Ovary (tissue), 9 donors: ENCODE data around the gene PTPRN. TPM values are rescaled to one million over a fixed set of nuclear protein-coding genes. Genes with fewer than 3 reads are reported as not detected.

Experiments
- DNase-seq, 5 donors: peaks; one replicate each; pipeline ENCODE4 v3.0.0-alpha.2; 2019 to 2020
- H3K27ac ChIP-seq, 2 donors: fragments of 200-600 bp; one replicate each; pipeline versions ENCODE4 v1.5.1 to v1.8.0; 2019 to 2022
- H3K27me3 ChIP-seq: fragments of 200-600 bp; one replicate; pipeline ENCODE4 v1.8.0; 2022
- H3K36me3 ChIP-seq: fragments of 200-600 bp; sonication (generic); one replicate; pipeline ENCODE4 v1.5.1; 2019
- H3K4me1 ChIP-seq: one replicate; pipeline ENCODE4 v1.8.1; 2013; ENCODE audit warnings: mild to moderate bottlenecking, moderate library complexity; ENCODE audit not compliant: insufficient read depth
- H3K4me3 ChIP-seq: fragments of 200-600 bp; sonication (generic); one replicate; pipeline ENCODE4 v1.5.1; 2017
- H3K9me3 ChIP-seq, 2 donors: fragments of 200-600 bp in 1 of 2; sonication (generic) in 1 of 2; one replicate each; pipeline versions ENCODE4 v1.5.1 to v1.8.1; 2013 to 2019; ENCODE audit warnings: mild to moderate bottlenecking in 1 of 2, moderate library complexity in 1 of 2
- CTCF ChIP-seq, 3 donors: fragments of 450-650 bp in 2 of 3; fragments of 200-600 bp in 1 of 3; IDR thresholded peaks; one replicate each; pipeline versions ENCODE4 v1.5.1 to v1.8.0; 2016 to 2022; ENCODE audit warnings: antibody characterized with exemption in 3 of 3, mild to moderate bottlenecking in 1 of 3
- EP300 ChIP-seq: sonication (generic); formaldehyde crosslinking; IDR thresholded peaks from one replicate; pipeline ENCODE4 v1.6.1; 2017; ENCODE audit warnings: antibody characterized with exemption
- POLR2A ChIP-seq: fragments of 450-650 bp; IDR thresholded peaks from one replicate; pipeline ENCODE4 v1.6.1; 2017; ENCODE audit warnings: antibody characterized with exemption, mild to moderate bottlenecking, moderate library complexity
- WGBS, 3 donors: extraction: QIAGEN DNeasy Blood & Tissue Kit in 1 of 3; methylation state at CpG; one replicate each; pipeline versions ENCODE4 v1.1.5 to v1.1.7; 2013 to 2017; 5-methylcytosine and 5-hydroxymethylcytosine counted together
- intact Hi-C, 4 donors: fragments of 100-400 bp; cut with DNase I; formaldehyde crosslinking; loops; one replicate each; pipeline versions ENCODE4 v1.11.0 to v1.15.1; 2022 to 2023
- polyA plus RNA-seq, 2 donors: library from polyadenylated mRNA; stranded (reverse); fragments of 200-250 nt in 1 of 2; fragments of 350-450 nt in 1 of 2; fragmentation: Illumina TruSeq in 1 of 2; extraction: RNeasy Lipid Tissue Mini Kit (QIAGEN cat#74804) in 1 of 2; gene quantifications; one replicate each; pipeline ENCODE4 v1.2.3, GENCODE V29; 2013 to 2014
- total RNA-seq, 7 donors: library from RNA; depleted of rRNA in 2 of 7; stranded (reverse); fragments of >200 nt in 2 of 7; fragmentation: NEBNext Ultra II Directional in 3 of 7; extraction: Animal tissue kit (Norgen Biotek cat#: 25700) in 3 of 7; gene quantifications; one replicate each; pipeline versions ENCODE4 v1.1.0 to v1.2.4, GENCODE V29; 2016 to 2023
- donor health status: DM: no; HTN: no; CAD: no; lungs with moderate emphysema.
- donor health status: DM: no; HTN: no; CAD: no.
- donor health status: Bipolar disorder and iron deficiency.
- donor health status: DM: yes; HTN: yes; CAD: no.
- donor health status: DM: no; HTN: no; CAD: no.
- donor health status: DM: yes; HTN: yes; CAD: no.

The PTPRN gene
- total and polyA plus RNA-seq, 9 donors: 0.08 to 2.3 (median 0.81) TPM; not detected in 1

DNA sequence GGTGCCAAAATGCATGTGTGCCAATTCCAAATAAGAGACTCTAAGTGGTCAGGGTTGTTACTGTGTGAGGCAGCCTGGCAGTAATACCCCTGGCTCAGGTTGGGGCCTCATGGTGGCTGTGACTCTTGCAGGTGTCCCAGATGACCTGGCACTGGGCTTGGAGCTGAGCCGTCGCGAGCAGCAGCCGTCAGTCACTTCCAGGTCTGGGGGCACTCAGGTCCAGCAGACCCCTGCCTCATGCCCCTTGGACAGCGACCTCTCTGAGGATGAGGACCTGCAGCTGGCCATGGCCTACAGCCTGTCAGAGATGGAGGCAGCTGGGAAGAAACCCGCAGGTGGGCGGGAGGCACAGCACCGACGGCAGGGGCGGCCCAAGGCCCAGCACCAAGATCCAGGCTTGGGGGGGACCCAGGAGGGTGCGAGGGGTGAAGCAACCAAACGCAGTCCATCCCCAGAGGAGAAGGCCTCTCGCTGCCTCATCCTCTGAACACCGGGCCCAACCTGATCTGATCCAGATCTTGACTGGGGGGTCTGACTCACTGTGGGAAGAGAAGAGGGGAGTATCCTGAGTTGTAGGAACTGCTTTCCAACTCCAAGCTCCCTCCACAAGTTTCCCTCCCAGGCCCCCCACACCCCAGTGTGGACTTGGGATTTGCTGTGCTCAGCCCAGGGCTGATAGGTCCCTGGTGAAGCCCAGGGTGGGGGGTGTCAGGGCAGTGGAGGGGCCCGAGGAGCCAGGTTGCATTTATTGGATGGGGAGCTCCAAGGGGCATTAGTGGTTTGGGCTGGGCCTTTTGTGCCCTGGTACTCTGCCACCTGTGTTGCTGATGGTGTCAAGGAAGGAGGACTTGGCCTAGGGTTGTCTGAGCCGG, 24.5 kb downstream of the PTPRN start:
- Histone ChIP-seq H3K4me3 (no peak overlapping the region), H3K36me3 (no peaks in the 10 kb centered on the region), H3K27me3 (no peaks in the 10 kb centered on the region), H3K9me3 (no peaks in the 10 kb centered on the region), H3K27ac (peak overlapping the region; percentile 34 to 90), H3K4me1 (peaks cover 7% of the 10 kb centered on the region)
- 82 to 84% (median 83%) methylated on average over 16 of the region's 16 CpGs for WGBS, 3 donors
- TF ChIP-seq EP300 (no peak), POLR2A (no peak), CTCF (IDR thresholded peaks at IDR 0.05) (no peak)
- peak in 1 of 5 donors; percentile 35 for DNase-seq
- intact Hi-C loops: no loop called here

DNA sequence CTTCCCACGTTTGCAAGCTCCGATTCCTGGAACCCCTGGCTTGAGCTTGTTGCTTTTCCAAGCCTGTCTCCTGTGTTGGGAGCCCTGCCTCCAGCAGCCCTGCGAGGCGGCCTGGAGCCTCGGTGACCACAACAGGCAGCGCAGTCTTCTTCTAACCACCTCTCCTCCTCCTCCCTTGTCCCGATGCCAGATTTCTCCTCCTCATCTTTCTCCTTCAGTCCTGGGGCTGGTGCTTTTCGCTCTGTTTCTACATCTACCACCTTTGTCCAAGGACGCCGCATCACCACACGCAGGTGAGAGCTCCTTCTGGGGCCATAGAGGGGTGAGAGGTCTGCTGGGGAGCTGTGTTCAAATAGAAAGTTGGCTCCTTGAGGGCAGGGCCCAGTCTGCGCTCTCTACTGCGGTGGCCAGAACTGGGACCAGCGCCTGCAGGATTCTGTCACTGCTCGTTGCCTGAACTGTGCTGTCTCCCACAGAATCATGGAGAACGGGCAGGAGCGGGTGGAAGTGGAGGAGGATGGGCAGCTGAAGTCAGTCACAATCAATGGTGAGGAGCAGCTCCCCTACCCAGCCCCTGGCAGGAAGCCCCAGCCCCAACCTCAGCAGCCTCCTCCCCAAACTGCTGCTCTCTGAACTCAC, 26.1 kb downstream of the PTPRN start:
- intact Hi-C loops: no loop called here
- DNase-seq: no peak
- no peak overlapping the region for H3K27ac ChIP-seq

GRCh38 chr2:219282375-219282774, 26.8 kb downstream of the PTPRN start:
- Histone ChIP-seq H3K27ac (no peak overlapping the region), H3K4me3 (no peak overlapping the region), H3K27me3 (no peaks in the 10 kb centered on the region), H3K36me3 (no peaks in the 10 kb centered on the region), H3K9me3 (no peaks in the 10 kb centered on the region), H3K4me1 (peaks cover 12% of the 10 kb centered on the region)
- DNase-seq: no peak
- TF ChIP-seq CTCF (IDR thresholded peaks at IDR 0.05): no peak
- TF ChIP-seq POLR2A: no peak
- TF ChIP-seq EP300: no peak
- intact Hi-C loops: no loop called here
- WGBS, 3 donors: 78 to 84% (median 80%) methylated on average over 5 of the region's 5 CpGs

More for the DNA sequence above, 26.1 kb downstream of the PTPRN start:
- H3K27me3 ChIP-seq: no peaks in the 10 kb centered on the region
- H3K9me3 ChIP-seq: no peaks in the 10 kb centered on the region
- no peaks in the 10 kb centered on the region for H3K36me3 ChIP-seq
- H3K4me1 ChIP-seq: peaks cover 6% of the 10 kb centered on the region
- no peak overlapping the region for H3K4me3 ChIP-seq
- TF ChIP-seq CTCF (IDR thresholded peaks at IDR 0.05) (no peak), POLR2A (no peak), EP300 (no peak)
- 75 to 87% (median 87%) methylated on average over 17 of the region's 17 CpGs for WGBS, 3 donors

GRCh38 chr2:219281588-219281987, 27.6 kb downstream of the PTPRN start:
- DNase-seq: peak in 1 of 5 donors; percentile 36
- no peak for TF ChIP-seq POLR2A
- TF ChIP-seq CTCF (IDR thresholded peaks at IDR 0.05): no peak
- TF ChIP-seq EP300: no peak
- intact Hi-C loops: no loop called here
- Histone ChIP-seq H3K36me3 (no peaks in the 10 kb centered on the region), H3K9me3 (no peaks in the 10 kb centered on the region), H3K27ac (peak overlapping the region in 1 of 2 donors; percentile 34), H3K27me3 (no peaks in the 10 kb centered on the region), H3K4me1 (peaks cover 12% of the 10 kb centered on the region), H3K4me3 (no peak overlapping the region)
- 83 to 84% (median 84%) methylated on average over 8 of the region's 8 CpGs for WGBS, 3 donors
